CD14-positive monocyte (primary cell): ENCODE data around the gene MTMR1. TPM values are rescaled to one million over a fixed set of nuclear protein-coding genes. Genes with fewer than 3 reads are reported as not detected.

Source experiments
- DNase-seq, 3 donors: peaks; one replicate each; pipeline ENCODE4 v3.0.0-alpha.2; 2011 to 2022
- H2AFZ ChIP-seq: 2 replicates; pipeline ENCODE4 v1.6.0; 2012; ENCODE audit warnings: mild to moderate bottlenecking, low read depth, low read length, inconsistent platforms; ENCODE audit not compliant: insufficient read depth, poor library complexity, severe bottlenecking
- H3K27ac ChIP-seq, 2 donors: 1 replicate in 1 of 2; 2 replicates in 1 of 2; pipeline ENCODE4 v1.5.1; 2012 to 2013; ENCODE audit warnings: low read length in 2 of 2, control low read depth in 1 of 2, inconsistent platforms in 1 of 2, low read depth in 1 of 2, mild to moderate bottlenecking in 1 of 2
- H3K27me3 ChIP-seq, 2 donors: one replicate each; pipeline versions ENCODE4 v1.6.0 to v1.6.1; 2011 to 2013; ENCODE audit warnings: low read length in 2 of 2; ENCODE audit not compliant: control insufficient read depth in 2 of 2, insufficient read depth in 2 of 2
- H3K36me3 ChIP-seq, 2 donors: replicated peaks in 1 of 2; 1 replicate in 1 of 2; 2 replicates in 1 of 2; pipeline versions ENCODE4 v1.5.1 to v1.6.1; 2012 to 2013; ENCODE audit warnings: low read length in 2 of 2, control low read depth in 1 of 2, inconsistent platforms in 1 of 2, mild to moderate bottlenecking in 1 of 2; ENCODE audit not compliant: insufficient read depth in 2 of 2, control insufficient read depth in 1 of 2
- H3K4me1 ChIP-seq, 2 donors: 1 replicate in 1 of 2; 2 replicates in 1 of 2; pipeline versions ENCODE4 v1.5.1 to v1.6.1; 2012 to 2013; ENCODE audit warnings: low read length in 2 of 2, control low read depth in 1 of 2, inconsistent platforms in 1 of 2, mild to moderate bottlenecking in 1 of 2, moderate library complexity in 1 of 2; ENCODE audit not compliant: insufficient read depth in 2 of 2, control insufficient read depth in 1 of 2
- H3K4me2 ChIP-seq: replicated peaks from 2 replicates; pipeline ENCODE3; 2012; ENCODE audit warnings: low read length, moderate library complexity, mild to moderate bottlenecking; ENCODE audit not compliant: poor library complexity, severe bottlenecking; ENCODE audit errors: extremely low read depth
- H3K4me3 ChIP-seq, 3 experiments: fragments of 200-600 bp in 1 of 3; sonication (generic) in 1 of 3; replicated peaks in 1 of 3; 1 replicate in 2 of 3; 2 replicates in 1 of 3; pipeline ENCODE4 v1.5.1; 2011 to 2013; ENCODE audit warnings: low read length in 3 of 3, mild to moderate bottlenecking in 3 of 3, control low read depth in 2 of 3, low read depth in 2 of 3, inconsistent platforms in 1 of 3, moderate library complexity in 1 of 3
- H3K79me2 ChIP-seq: 2 replicates; pipeline ENCODE4 v1.6.0; 2012; ENCODE audit warnings: mild to moderate bottlenecking, control low read depth, inconsistent platforms, low read length, moderate library complexity; ENCODE audit not compliant: insufficient read depth
- H3K9ac ChIP-seq: 2 replicates; pipeline ENCODE4 v1.6.0; 2017; ENCODE audit warnings: low read length, mild to moderate bottlenecking; ENCODE audit not compliant: insufficient read depth, poor library complexity, severe bottlenecking
- H3K9me3 ChIP-seq, 2 donors: replicated peaks in 1 of 2; 1 replicate in 1 of 2; 2 replicates in 1 of 2; pipeline versions ENCODE4 v1.5.1 to v1.6.1; 2012 to 2013; ENCODE audit warnings: low read length in 2 of 2, control low read depth in 1 of 2; ENCODE audit not compliant: control insufficient read depth in 1 of 2, insufficient read depth in 1 of 2
- H4K20me1 ChIP-seq: 2 replicates; pipeline ENCODE4 v1.6.0; 2012; ENCODE audit warnings: mild to moderate bottlenecking, low read length, control low read depth, moderate library complexity; ENCODE audit not compliant: insufficient read depth
- H3K27ac Mint-ChIP-seq, 7 donors: one replicate each; pipeline ENCODE4 v1.8.0; 2020; ENCODE audit warnings: mild to moderate bottlenecking in 7 of 7, mixed read lengths in 7 of 7, moderate library complexity in 6 of 7, inconsistent platforms in 2 of 7
- H3K27me3 Mint-ChIP-seq, 3 donors: one replicate each; pipeline ENCODE4 v1.8.0; 2021 to 2022; ENCODE audit warnings: low read depth in 3 of 3, mild to moderate bottlenecking in 3 of 3, mixed read lengths in 3 of 3, moderate library complexity in 3 of 3, inconsistent platforms in 1 of 3
- H3K36me3 Mint-ChIP-seq, 2 donors: one replicate each; pipeline ENCODE4 v1.8.0; 2020; ENCODE audit warnings: mixed read lengths in 2 of 2, inconsistent platforms in 1 of 2, mild to moderate bottlenecking in 1 of 2
- H3K4me1 Mint-ChIP-seq: one replicate; pipeline ENCODE4 v1.8.0; 2020; ENCODE audit warnings: mild to moderate bottlenecking, mixed read lengths
- H3K4me3 Mint-ChIP-seq, 2 donors: one replicate each; pipeline ENCODE4 v1.8.0; 2020; ENCODE audit warnings: mild to moderate bottlenecking in 2 of 2, mixed read lengths in 2 of 2, moderate library complexity in 1 of 2
- H3K9me3 Mint-ChIP-seq, 7 donors: one replicate each; pipeline ENCODE4 v1.8.0; 2020 to 2022; ENCODE audit warnings: mixed read lengths in 7 of 7, mild to moderate bottlenecking in 6 of 7, moderate library complexity in 6 of 7, inconsistent platforms in 2 of 7
- WGBS: methylation state at CpG from one replicate; pipeline ENCODE4 v1.1.5; 2013; ENCODE audit warnings: missing lambda C conversion rate; ENCODE audit not compliant: insufficient coverage; 5-methylcytosine and 5-hydroxymethylcytosine counted together
- intact Hi-C, 2 donors: fragments of 100-400 bp; cut with micrococcal nuclease; formaldehyde crosslinking; loops; one replicate each; pipeline versions ENCODE4 v1.15.0 to v1.15.1; 2023
- polyA plus RNA-seq, 3 donors: library from polyadenylated mRNA; depleted of rRNA in 1 of 3; unstranded in 2 of 3; stranded (reverse) in 1 of 3; fragments of 300-500 nt in 2 of 3; fragments of >200 nt in 1 of 3; fragmentation: Illumina TruSeq in 2 of 3; gene quantifications; 1 replicate in 2 of 3; 2 replicates in 1 of 3; pipeline ENCODE4 v1.2.3, GENCODE V29; 2012 to 2021
- TF ChIP-seq, protein P1 (sequence below): fragments of 200-600 bp; IDR thresholded peaks from one replicate; pipeline ENCODE4 v1.8.0; 2022; ENCODE audit warnings: antibody characterized with exemption, mild to moderate bottlenecking

MTMR1 gene
- polyA plus RNA-seq, 3 donors = 5.8 to 16.6 (median 6.1) TPM

DNA sequence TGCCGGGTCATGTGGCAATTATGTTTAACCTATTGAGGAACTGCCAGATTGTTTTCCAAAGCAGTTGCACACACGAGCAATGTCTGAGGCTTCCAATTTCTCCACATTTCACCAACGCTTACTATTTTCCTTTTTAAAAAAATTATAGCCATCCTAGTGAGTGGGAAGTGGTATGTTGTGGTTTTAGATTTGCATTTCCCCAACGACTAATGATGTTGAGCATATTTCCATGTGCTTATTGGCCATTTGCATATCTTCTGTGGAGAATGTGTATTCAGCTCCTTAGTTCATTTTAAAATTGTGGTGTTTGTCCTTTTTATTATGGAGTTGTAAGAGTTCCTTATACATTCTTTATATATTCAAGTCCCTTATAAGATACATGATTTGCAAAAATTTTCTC is 60.2 kb downstream of the MTMR1 start:
- no peak overlapping the region for H3K27ac ChIP-seq
- Mint-ChIP-seq H3K36me3 (peaks cover 46 to 48% of the 10 kb centered on the region in 2 donors), H3K27me3 (peaks cover 0 to 6% (median 0%) of the 10 kb centered on the region in 3 donors), H3K27ac (no peak overlapping the region), H3K4me1 (no peaks in the 10 kb centered on the region), H3K4me3 (no peak overlapping the region), H3K9me3 (no peaks in the 10 kb centered on the region)
- no peaks in the 10 kb centered on the region for H3K9me3 ChIP-seq
- H3K9ac ChIP-seq = no peak overlapping the region
- TF ChIP-seq, protein P1, sequence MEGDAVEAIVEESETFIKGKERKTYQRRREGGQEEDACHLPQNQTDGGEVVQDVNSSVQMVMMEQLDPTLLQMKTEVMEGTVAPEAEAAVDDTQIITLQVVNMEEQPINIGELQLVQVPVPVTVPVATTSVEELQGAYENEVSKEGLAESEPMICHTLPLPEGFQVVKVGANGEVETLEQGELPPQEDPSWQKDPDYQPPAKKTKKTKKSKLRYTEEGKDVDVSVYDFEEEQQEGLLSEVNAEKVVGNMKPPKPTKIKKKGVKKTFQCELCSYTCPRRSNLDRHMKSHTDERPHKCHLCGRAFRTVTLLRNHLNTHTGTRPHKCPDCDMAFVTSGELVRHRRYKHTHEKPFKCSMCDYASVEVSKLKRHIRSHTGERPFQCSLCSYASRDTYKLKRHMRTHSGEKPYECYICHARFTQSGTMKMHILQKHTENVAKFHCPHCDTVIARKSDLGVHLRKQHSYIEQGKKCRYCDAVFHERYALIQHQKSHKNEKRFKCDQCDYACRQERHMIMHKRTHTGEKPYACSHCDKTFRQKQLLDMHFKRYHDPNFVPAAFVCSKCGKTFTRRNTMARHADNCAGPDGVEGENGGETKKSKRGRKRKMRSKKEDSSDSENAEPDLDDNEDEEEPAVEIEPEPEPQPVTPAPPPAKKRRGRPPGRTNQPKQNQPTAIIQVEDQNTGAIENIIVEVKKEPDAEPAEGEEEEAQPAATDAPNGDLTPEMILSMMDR = no peak
- H3K4me2 ChIP-seq = no peak overlapping the region
- no peaks in the 10 kb centered on the region for H4K20me1 ChIP-seq
- no peaks in the 10 kb centered on the region for H3K27me3 ChIP-seq
- H3K36me3 ChIP-seq = peaks cover 26 to 82% of the 10 kb centered on the region in 2 donors
- no peak overlapping the region for H3K4me3 ChIP-seq
- DNase-seq = no peak
- H2AFZ ChIP-seq = no peak overlapping the region
- no CpG with 5 or more reads among the region's 4 CpGs for WGBS
- no peaks in the 10 kb centered on the region for H3K79me2 ChIP-seq
- H3K4me1 ChIP-seq = no peaks in the 10 kb centered on the region
- intact Hi-C loops = no loop called here

DNA sequence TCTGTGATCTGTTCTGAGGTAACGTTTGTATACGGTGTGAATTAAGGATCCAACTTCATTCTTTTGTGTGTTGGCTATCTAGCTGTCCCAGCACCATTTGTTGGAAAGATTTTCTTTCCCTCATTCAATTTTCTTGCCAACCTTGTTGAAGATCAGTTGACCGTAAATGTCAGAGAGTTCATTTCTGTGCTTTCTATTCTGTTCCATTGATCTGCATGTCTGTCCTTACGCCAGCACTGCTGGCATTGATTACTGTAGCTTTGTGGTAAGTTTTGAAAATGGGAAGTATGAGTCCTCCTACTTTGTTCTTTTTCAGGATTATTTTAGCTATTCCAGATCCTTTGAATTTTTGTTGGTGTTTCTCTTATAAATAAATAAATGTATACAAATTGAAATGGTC is 60.8 kb downstream of the MTMR1 start:
- TF ChIP-seq, protein P1 = no peak
- Histone ChIP-seq H4K20me1 (no peaks in the 10 kb centered on the region), H3K4me3 (no peak overlapping the region), H3K79me2 (no peaks in the 10 kb centered on the region), H3K4me1 (no peaks in the 10 kb centered on the region), H3K36me3 (peaks cover 27 to 79% of the 10 kb centered on the region in 2 donors), H2AFZ (no peak overlapping the region), H3K27me3 (no peaks in the 10 kb centered on the region), H3K4me2 (no peak overlapping the region), H3K27ac (no peak overlapping the region), H3K9me3 (no peaks in the 10 kb centered on the region), H3K9ac (no peak overlapping the region)
- intact Hi-C loops = no loop called here
- H3K4me1 Mint-ChIP-seq = no peaks in the 10 kb centered on the region
- WGBS = no CpG with 5 or more reads among the region's 4 CpGs
- H3K27me3 Mint-ChIP-seq = peaks cover 0 to 6% (median 0%) of the 10 kb centered on the region in 3 donors
- H3K9me3 Mint-ChIP-seq = no peaks in the 10 kb centered on the region
- H3K36me3 Mint-ChIP-seq = peaks cover 49 to 52% of the 10 kb centered on the region in 2 donors
- DNase-seq = no peak
- no peak overlapping the region for H3K4me3 Mint-ChIP-seq
- H3K27ac Mint-ChIP-seq = no peak overlapping the region
